Mesothelial cell of epicardium (in vitro differentiated cells): Measurements from ENCODE around the gene PRSS56. TPM values are rescaled to one million over a fixed set of nuclear protein-coding genes. Genes with fewer than 3 reads are reported as not detected.

ENCODE experiments used
- DNase-seq, 2 experiments: peaks; one replicate each; pipeline ENCODE4 v3.0.0; 2021; ENCODE audit warnings: low spot score in 2 of 2; ENCODE audit not compliant: unreplicated experiment in 2 of 2
- H3K27ac Mint-ChIP-seq: 2 replicates; pipeline ENCODE4 v1.8.0; 2021; ENCODE audit warnings: mixed read lengths
- H3K27me3 Mint-ChIP-seq: 2 replicates; pipeline ENCODE4 v1.8.0; 2021; ENCODE audit warnings: low read depth, mixed read lengths
- H3K36me3 Mint-ChIP-seq: 2 replicates; pipeline ENCODE4 v1.8.0; 2021; ENCODE audit warnings: mixed read lengths
- H3K4me1 Mint-ChIP-seq: 2 replicates; pipeline ENCODE4 v1.8.0; 2021; ENCODE audit warnings: mixed read lengths
- H3K4me3 Mint-ChIP-seq: 2 replicates; pipeline ENCODE4 v1.8.0; 2021; ENCODE audit warnings: mild to moderate bottlenecking, moderate library complexity, mixed read lengths
- H3K9me3 Mint-ChIP-seq: 2 replicates; pipeline ENCODE4 v1.8.0; 2021; ENCODE audit warnings: mixed read lengths
- CTCF ChIP-seq: fragments of 200-600 bp; sonication (generic); IDR thresholded peaks from one replicate; pipeline ENCODE4 v1.5.0; 2021; ENCODE audit warnings: antibody characterized with exemption; ENCODE audit not compliant: unreplicated experiment
- total RNA-seq: library from RNA; stranded (reverse); gene quantifications from 3 replicates; pipeline ENCODE4 v1.2.1, GENCODE V29; 2021

PRSS56 gene
- total RNA-seq, 1 donor from 2014 or later = not detected

GRCh38 chr2:232488721-232489300 is 31.4 kb upstream of the PRSS56 start:
- Mint-ChIP-seq H3K4me1 (peaks cover 4% of the 10 kb centered on the region), H3K4me3 (peak overlapping the region; percentile 39), H3K36me3 (no peaks in the 10 kb centered on the region), H3K27me3 (peaks cover 81% of the 10 kb centered on the region), H3K27ac (no peak overlapping the region), H3K9me3 (no peaks in the 10 kb centered on the region)
- TF ChIP-seq CTCF = no peak
- peak in 1 of 2 experiments; percentile 26 for DNase-seq

- peaks cover 76% of the 10 kb centered on the region for H3K27me3 Mint-ChIP-seq
- H3K4me3 Mint-ChIP-seq = no peak overlapping the region
- peak in 1 of 2 experiments; percentile 32 for DNase-seq
- no peaks in the 10 kb centered on the region for H3K9me3 Mint-ChIP-seq
- H3K36me3 Mint-ChIP-seq = no peaks in the 10 kb centered on the region
- H3K27ac Mint-ChIP-seq = no peak overlapping the region
- H3K4me1 Mint-ChIP-seq = peaks cover 4% of the 10 kb centered on the region
- TF ChIP-seq CTCF = no peak
Measured at GRCh38 chr2:232489516-232490220, 30.5 kb upstream of the PRSS56 start.

GRCh38 chr2:232490221-232491138 is 29.7 kb upstream of the PRSS56 start:
- Mint-ChIP-seq H3K4me3 (no peak overlapping the region), H3K27me3 (peaks cover 68% of the 10 kb centered on the region), H3K9me3 (no peaks in the 10 kb centered on the region), H3K27ac (no peak overlapping the region), H3K4me1 (peaks cover under 1% of the 10 kb centered on the region), H3K36me3 (no peaks in the 10 kb centered on the region)
- TF ChIP-seq CTCF = no peak
- peak in 1 of 2 experiments; percentile 25 for DNase-seq

- no peak for TF ChIP-seq CTCF
- Mint-ChIP-seq H3K36me3 (no peaks in the 10 kb centered on the region), H3K27ac (no peak overlapping the region), H3K9me3 (no peaks in the 10 kb centered on the region), H3K4me1 (no peaks in the 10 kb centered on the region), H3K4me3 (no peak overlapping the region), H3K27me3 (peaks cover 61% of the 10 kb centered on the region)
- DNase-seq = no peak
Measured at GRCh38 chr2:232491139-232491780, 28.9 kb upstream of the PRSS56 start.

- peaks cover 54% of the 10 kb centered on the region for H3K27me3 Mint-ChIP-seq
- no peaks in the 10 kb centered on the region for H3K4me1 Mint-ChIP-seq
- H3K9me3 Mint-ChIP-seq = no peaks in the 10 kb centered on the region
- DNase-seq = peak in 1 of 2 experiments; percentile 4
- no peaks in the 10 kb centered on the region for H3K36me3 Mint-ChIP-seq
- no peak overlapping the region for H3K27ac Mint-ChIP-seq
- no peak for TF ChIP-seq CTCF
- H3K4me3 Mint-ChIP-seq = no peak overlapping the region
Measured at GRCh38 chr2:232492236-232492848, 27.8 kb upstream of the PRSS56 start.
